HG03064 (cell line): ENCODE results near the gene TLNRD1.
A peak's percentile ranks its signal among the peaks of the same experiment; 100 is the strongest.

Source experiments
- ATAC-seq: cut with Tn5 transposase; IDR thresholded peaks from one replicate; pipeline ENCODE4 v1.9.1; 2021; ENCODE audit warnings: low read depth; ENCODE audit not compliant: unreplicated experiment

The TLNRD1 gene

GRCh38 chr15:81000144-81000623 is 539 bp upstream of the TLNRD1 start:
- no peak for ATAC-seq

GRCh38 chr15:81001152-81002008 is 657 bp downstream of the TLNRD1 start:
- ATAC-seq = peak; percentile 35

GRCh38 chr15:81002009-81002330 is 1.2 kb downstream of the TLNRD1 start:
- no peak for ATAC-seq

- no peak for ATAC-seq
Observed at GRCh38 chr15:81002331-81003096, 1.8 kb downstream of the TLNRD1 start.

GRCh38 chr15:81003097-81003350 is 2.3 kb downstream of the TLNRD1 start:
- ATAC-seq = no peak

- ATAC-seq = no peak
Observed at GRCh38 chr15:81006124-81006523, 5.4 kb downstream of the TLNRD1 start.

- ATAC-seq = no peak
Observed at GRCh38 chr15:81007428-81008064, 6.8 kb downstream of the TLNRD1 start.

DNA sequence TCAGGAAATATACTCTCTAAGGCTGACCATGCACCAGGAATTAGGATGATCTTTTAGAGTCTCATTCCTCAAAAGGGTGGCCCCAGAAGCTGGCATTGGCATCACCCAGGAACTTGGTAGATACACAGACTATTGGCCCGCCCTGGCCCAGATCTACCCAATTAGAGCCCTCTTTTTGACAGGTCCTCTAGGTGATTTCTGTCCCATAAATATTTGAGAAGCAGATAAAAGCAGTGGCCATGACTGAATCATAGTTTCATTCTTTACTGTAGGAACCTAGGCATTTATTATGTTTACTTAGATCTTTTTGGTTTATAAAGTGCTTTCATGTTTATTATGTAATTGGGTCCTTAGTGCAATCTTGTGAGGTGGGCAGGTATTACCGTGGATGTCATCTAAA is 7.6 kb downstream of the TLNRD1 start:
- no peak for ATAC-seq

GRCh38 chr15:81010086-81010485 is 9.4 kb downstream of the TLNRD1 start:
- ATAC-seq = no peak

DNA sequence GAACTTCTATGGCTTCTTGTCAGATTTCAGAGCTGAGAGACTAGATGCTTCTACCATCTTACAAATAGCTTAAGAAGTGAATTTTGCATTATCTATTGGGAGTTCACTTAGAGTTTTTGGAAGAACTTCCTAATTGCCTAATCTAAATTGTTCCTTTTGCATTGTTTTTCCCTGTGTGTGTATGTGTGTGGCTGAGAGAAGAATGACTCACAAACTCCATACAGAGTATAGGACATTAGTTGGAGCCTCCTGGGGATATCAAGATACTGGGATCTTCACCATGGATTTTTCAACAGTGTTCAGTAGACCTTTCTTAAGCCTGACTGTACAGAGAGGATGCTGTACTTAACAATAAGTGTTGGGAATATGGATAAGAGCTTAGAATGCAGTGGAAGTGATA is 10.9 kb downstream of the TLNRD1 start:
- ATAC-seq = no peak

GRCh38 chr15:81012588-81012987 is 11.9 kb downstream of the TLNRD1 start:
- ATAC-seq = no peak

- no peak for ATAC-seq
Observed at GRCh38 chr15:81013396-81013929, 12.7 kb downstream of the TLNRD1 start.

GRCh38 chr15:81014446-81015093 is 13.8 kb downstream of the TLNRD1 start:
- no peak for ATAC-seq

DNA sequence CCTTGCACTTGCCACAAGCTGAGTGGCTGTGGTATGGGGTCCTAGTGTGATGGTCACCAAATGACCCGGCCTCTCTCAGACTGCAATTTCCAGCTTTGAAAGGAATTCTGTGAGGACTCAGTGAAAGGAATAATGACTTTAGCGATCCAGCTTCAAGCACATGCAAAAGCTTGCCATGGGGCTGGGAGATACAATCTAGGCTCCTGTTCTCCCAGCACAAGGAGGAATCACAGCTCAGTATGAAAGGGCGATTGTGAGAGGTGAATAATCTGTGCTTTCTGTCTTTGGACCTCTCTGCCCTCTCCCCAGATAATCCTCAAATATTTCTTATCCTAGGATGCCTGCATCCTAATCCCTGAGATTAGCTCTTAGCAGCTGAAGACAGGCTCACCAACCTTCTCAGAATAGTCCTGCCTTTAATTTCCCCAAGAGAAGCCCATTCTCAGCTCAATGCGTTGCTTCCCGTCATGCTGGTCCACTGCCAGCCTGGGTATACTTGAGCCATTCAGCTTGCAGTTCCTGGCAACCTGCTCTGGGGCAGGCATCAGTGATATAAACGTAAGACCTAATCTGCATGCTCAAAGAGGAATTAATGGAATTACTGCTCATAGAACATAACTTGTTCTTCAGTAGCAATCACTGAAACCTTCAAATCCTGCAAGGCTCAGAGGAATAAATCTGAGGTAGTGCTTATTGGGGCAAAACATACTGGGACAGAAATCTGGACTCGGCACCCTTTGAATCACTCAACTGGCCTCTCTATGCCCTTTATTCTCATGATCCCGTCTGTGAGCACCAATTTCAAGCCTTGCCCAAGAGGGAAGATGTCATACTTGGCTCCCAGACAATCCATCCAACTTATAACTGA is 15.1 kb downstream of the TLNRD1 start:
- ATAC-seq = no peak

- no peak for ATAC-seq
Observed at GRCh38 chr15:81016489-81017068, 15.9 kb downstream of the TLNRD1 start.

GRCh38 chr15:81018197-81018596 is 17.5 kb downstream of the TLNRD1 start:
- ATAC-seq = no peak

- ATAC-seq = no peak
Observed at GRCh38 chr15:81021321-81021720, 20.6 kb downstream of the TLNRD1 start.

GRCh38 chr15:81023483-81024264 is 23.0 kb downstream of the TLNRD1 start:
- peak; percentile 94 for ATAC-seq
